ENCODE results near the gene TBC1D14.

TBC1D14 gene

DNA sequence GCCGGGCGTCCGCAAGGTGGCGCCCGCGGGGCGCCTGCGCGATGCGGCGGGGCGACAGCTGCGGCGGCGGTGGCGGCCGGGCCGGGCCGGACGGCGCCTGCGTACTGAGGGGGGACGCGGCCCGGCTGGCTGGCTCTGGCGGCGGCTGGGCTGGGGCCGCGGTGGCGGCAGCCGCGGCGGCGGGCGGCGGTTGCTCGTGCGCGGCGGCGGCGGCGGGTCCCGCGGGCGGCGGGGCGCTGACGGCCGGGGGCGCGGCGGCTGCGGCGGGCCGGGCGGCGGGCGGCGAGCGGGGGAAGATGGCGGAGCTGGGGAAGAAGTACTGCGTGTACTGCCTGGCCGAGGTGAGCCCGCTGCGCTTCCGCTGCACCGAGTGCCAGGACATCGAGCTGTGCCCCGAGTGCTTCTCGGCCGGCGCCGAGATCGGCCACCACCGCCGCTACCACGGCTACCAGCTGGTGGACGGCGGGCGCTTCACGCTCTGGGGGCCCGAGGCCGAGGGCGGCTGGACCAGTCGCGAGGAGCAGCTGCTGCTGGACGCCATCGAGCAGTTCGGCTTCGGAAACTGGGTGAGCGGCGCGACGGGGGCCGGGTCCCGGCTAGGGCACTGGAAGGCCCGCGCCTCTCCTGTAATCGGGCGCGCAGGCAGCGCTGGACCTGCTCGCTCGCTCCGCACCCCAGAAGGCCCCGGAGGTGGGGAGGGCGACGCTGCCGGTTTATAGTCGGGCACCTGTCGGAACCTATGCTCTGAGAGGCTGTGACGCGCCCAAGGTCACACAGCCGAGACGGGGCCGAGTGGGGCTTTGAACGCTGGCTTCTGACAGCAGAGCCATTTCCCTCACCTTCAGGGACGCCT, 133.9 kb downstream of the TBC1D14 start, which contains the start of gene TADA2B:
Gene TADA2B, plus strand, starts transcription at position 89 of the 853 bp plus-strand sequence. Its CDS starts 208 bp downstream, at position 297.
- peak within 1 kb of the TSS; percentile 74 for H3K4me3 ChIP-seq (ENCODE audit: low read depth, low read length)
- TF ChIP-seq, protein P1, sequence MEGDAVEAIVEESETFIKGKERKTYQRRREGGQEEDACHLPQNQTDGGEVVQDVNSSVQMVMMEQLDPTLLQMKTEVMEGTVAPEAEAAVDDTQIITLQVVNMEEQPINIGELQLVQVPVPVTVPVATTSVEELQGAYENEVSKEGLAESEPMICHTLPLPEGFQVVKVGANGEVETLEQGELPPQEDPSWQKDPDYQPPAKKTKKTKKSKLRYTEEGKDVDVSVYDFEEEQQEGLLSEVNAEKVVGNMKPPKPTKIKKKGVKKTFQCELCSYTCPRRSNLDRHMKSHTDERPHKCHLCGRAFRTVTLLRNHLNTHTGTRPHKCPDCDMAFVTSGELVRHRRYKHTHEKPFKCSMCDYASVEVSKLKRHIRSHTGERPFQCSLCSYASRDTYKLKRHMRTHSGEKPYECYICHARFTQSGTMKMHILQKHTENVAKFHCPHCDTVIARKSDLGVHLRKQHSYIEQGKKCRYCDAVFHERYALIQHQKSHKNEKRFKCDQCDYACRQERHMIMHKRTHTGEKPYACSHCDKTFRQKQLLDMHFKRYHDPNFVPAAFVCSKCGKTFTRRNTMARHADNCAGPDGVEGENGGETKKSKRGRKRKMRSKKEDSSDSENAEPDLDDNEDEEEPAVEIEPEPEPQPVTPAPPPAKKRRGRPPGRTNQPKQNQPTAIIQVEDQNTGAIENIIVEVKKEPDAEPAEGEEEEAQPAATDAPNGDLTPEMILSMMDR (IDR thresholded peaks at IDR 0.05; ENCODE audit: low read depth, low read length) = no peak

DNA sequence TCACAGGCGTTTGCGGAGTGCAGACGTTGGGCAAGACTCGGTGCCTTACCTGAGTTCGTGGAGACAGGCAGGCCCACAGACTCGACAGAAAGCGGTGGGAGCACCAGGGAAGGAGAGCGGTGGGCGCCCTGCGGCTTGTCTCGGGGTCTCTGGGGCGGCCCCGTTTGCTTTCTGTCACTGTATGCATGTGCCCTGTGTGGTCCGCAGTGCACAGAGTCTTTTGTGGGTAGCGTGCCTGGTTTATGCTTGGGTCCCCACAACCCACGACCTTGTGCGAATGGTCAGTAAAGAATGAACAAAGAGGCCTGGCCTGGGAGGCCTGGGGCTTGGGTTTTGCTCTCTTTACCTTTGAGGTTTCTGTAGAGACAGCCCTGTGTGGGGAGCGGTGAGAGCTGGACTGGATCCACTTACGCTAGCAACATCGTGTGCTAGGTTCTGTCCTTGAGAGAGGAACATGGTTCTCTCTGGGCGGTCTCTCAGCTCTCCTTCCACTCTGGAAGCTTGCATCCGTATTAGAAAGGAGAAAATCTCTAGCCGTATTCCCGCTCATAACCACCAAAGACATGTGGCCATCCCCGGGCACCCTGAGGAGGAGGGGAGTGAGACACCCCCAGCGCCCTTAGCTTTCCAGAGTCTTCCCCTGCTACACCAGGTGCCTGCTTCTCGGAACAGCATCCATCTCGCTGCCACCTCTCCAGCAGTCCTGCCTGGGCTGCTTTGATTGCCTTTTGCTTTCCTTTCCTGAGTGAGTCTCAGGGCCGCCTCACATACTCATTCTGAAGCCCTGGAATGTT, 134.7 kb downstream of the TBC1D14 start:
- peak overlapping the region; percentile 68 for H3K4me3 ChIP-seq (ENCODE audit: low read depth, low read length)
- TF ChIP-seq, protein P1 (IDR thresholded peaks at IDR 0.05; ENCODE audit: low read depth, low read length) = no peak

DNA sequence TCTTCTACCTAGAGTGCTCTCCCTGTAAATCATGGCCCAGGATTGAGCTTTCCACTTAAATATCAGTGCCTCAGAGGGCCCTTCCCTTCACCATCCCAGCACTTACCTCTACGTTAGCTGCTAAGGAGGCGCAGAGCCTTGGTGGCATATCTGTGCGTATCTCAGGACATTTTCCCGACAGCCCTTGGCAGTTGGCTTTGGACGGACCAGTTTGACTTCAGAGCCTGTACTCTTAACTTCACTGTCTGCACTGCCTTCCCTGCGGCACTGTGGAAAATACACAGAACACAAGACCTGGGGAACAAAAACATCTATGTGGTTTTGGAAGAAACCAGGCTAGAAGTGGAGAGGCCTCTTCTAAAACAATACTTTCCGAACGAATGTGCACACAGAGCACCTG, 135.9 kb downstream of the TBC1D14 start:
- no peak overlapping the region for H3K4me3 ChIP-seq (ENCODE audit: low read depth, low read length)
- TF ChIP-seq, protein P1 (IDR thresholded peaks at IDR 0.05; ENCODE audit: low read depth, low read length) = no peak

DNA sequence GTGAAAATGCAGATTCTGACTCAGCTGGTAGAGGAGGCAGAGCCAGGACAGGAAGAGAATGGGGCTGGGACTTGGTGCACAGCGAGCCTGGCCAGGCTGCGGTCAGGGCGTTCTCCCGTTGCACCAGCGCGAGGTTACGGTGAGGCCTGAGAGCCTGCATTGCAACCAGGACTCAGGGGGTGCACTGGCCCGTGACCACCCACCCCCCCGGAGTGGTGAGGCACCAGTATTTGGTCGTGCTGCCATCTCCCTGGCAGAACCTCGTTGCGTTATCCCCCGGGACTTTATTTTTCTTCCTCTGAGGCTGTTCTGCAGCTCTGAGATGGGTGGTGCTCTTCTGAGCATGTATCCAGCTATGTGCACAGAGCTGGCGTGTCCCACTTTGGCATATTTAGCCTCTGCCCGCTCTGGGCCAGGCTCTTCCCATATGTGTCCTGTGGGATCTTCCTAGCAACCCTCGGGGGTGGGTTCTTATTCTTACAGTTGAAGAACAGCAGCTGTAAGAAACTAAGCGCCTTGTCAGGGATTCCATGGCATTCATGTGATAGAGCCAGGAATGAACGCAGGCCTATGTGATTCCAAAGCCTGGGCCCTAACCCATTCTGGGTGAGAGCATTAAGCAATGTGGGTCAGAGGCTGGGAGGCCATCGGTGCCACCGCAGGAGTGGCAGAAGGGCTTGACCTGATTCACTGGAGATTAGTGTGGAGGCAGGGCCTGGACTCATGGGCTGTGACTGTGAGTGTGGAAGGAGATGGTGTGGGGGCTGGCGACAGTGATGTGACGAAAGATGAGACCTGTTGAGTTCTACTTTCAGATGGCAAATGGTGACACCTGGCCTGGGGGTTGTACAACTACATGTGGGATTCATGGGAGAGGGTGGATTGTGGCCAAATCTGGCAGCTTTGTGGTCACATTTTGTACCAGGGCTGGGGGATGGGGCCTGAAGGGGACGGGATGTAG, 136.6 kb downstream of the TBC1D14 start:
- TF ChIP-seq, protein P1 (IDR thresholded peaks at IDR 0.05; ENCODE audit: low read depth, low read length) = no peak
- no peak overlapping the region for H3K4me3 ChIP-seq (ENCODE audit: low read depth, low read length)

DNA sequence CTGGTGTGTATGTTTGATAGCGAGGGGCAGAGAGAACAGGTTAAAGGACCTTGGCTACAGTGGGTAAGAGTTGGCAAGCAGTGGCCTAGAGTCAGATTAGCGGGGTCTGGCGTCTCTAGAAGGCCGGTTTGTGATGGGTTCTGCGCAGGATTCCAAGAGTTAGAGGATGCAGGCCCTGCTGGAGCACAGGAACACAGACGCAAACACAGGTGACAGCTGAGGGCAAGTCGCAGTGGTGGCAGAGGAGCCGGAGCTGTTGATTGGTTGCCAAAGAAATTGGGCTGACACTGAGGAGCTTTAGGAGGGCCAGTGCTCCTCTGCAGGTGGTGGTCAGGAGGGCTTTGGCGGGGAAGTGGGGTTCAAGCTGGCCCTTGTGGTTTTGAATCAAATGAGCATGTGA, 137.3 kb downstream of the TBC1D14 start:
- H3K4me3 ChIP-seq (ENCODE audit: low read depth, low read length) = no peak overlapping the region
- TF ChIP-seq, protein P1 (IDR thresholded peaks at IDR 0.05; ENCODE audit: low read depth, low read length) = no peak

DNA sequence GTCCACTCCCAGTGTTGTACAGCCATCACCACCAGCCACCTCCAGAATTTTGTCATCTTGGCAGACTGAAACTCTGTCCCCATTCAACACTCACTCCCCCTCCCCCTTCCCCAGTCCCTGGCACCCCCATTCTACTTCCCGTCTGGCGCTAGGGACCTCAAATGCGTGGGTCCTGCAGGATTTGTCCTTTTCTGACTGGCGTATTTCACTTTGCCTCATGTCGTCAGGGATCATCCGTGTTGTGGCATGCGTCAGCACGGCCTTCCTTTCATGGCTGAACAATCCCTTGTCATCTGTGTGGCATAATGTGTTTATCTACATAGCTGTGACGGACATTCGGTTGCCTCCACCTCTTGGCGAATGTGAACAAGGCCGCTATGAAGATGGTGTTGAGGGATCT, 139.0 kb downstream of the TBC1D14 start:
- TF ChIP-seq, protein P1 (IDR thresholded peaks at IDR 0.05; ENCODE audit: low read depth, low read length) = no peak
- H3K4me3 ChIP-seq (ENCODE audit: low read depth, low read length) = no peak overlapping the region

Measured in WI38 (cell line).